Limb (tissue), 2 donors: ENCODE data around the gene ASPG.
A peak's percentile ranks its signal among the peaks of the same experiment; 100 is the strongest.

Source experiments
- DNase-seq, 2 donors: peaks; one replicate each; pipeline ENCODE4 v3.0.0-alpha.2; 2016; ENCODE audit errors: extremely low spot score in 2 of 2

The ASPG gene

DNA sequence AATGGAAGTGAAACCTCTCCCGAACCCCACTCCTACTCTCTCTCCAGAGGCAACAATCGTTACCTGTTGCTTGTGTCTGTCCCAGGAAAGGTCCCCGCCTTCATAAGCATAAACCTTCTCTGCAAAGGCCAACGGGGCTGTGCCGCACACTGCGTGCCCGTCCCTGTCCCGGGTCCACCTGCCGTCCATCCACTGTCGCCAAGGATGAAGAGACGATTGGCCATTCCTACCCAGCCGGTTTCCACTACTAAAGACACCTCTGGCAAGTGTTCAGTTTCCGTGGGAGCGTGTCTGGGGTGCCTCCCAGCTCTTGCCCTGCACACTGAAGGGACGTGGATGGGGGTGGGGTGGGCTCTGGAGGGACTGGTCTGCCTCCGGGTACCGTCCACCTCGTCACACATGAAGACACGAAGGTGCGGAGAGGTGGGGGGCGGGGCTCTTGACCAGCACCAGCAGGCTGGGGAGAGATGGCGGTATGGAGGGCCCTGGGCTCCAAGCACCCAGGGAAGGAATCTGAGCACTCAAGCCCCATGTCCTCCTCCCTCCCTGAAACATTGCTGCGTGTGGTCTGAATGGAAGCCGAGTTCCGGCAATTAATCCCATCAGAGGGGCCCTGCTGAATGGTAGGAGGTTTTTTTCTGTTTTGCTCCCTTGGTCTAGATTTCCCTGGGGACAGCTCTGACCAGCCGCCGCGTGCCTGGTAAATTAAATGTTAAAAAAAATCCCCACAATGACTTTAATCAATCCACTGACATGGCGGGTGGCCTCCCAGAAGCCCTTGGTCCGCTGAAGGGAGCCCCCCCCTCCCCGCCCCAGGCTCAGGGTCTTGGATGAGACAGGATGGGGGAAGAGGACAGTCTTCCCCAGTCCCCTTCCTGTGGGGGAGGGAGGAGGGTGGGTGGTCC lies 48.8 kb downstream of the ASPG start:
- DNase-seq, result peak in 1 of 2 donors; percentile 34

- peak in 1 of 2 donors; percentile 66 for DNase-seq
These were observed 49.8 kb downstream of the ASPG start for GRCh38 chr14:104135121-104135903.

- DNase-seq, result peak in 1 of 2 donors; percentile 59
These were observed 50.5 kb downstream of the ASPG start for GRCh38 chr14:104135904-104136471.

GRCh38 chr14:104136472-104137296 lies 51.2 kb downstream of the ASPG start:
- DNase-seq, result peak in 1 of 2 donors; percentile 58

DNA sequence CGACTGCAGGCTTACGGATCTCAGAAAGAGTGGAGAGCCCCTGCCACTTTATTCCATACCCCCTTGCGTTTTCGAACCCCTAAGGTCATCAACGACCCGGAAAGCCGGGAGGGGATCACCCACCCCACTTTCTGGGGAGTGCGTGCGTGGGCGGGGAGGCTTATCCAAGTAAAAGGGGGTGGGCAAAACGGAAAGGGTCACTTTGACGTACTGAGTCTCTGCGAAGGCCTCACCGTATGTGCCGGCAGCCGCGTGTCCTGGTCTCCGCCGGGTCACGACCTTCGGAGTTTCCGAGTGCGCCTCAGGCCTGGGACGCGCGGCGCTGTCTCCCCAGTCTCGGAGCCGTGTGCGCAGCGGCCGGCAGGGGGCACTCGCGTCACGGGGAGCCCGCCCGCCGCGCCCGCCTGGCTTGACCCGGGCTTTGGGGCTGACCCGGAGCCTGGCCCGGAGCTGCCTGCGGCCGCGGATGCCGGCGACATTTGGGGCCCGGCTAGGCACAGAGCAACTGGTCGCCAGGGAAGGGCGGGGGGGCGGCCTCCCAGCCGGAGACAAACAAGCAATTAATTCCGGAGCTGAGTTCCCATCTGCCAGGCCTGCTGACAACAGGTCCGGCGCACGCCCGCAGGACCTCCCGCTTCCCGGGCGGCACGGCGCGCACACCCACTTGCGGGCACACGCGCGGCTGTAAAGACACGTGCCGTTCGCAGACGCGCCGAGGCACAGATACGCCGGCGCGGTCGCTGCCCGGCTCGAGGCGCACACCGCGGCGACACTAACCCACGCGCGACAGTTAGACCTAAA lies 52.0 kb downstream of the ASPG start:
- peak; percentile 29 to 87 for DNase-seq

- peak; percentile 33 to 82 for DNase-seq
These were observed 52.7 kb downstream of the ASPG start, which contains the start of gene KIF26A for GRCh38 chr14:104138098-104138717. Gene KIF26A (plus strand): TSS chr14:104138587. CDS start chr14:104138723, 136 bp downstream.

DNA sequence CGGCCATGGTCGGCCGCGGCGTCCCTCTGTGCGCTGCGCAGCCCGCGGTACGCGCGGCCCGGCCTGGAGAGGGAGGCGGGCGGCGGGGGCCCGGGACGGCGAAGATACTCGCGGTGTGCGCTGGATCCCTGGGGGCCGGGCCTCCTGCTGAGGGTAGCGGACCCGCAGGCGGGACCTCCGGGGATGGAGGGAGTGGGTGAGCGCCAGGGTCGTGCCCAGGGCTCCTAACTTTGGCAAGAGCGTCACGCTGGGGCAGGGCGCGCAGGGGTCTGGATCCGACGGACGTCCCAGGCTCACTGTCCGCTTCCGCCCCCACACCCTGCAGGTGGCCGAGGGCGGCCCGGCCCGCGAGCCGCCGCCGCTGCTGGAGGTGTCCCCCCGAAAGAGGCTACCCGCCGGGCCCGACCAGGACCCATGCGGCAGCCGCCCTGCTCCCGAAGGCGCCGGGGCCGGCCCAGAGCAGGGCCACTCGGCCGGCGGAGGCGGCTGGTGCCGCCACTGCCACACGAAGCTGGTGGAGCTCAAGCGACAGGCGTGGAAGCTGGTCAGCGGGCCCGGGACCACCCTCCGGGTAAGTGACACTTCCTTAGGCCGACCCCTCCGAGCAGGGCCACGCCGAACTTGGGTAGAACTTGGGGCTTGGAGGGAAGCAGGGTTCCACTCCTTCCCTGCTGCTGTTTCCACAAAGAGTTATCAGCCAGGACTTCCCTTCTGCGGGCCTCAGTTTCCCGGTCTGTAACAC lies 53.4 kb downstream of the ASPG start:
- peak in 1 of 2 donors; percentile 58 for DNase-seq

DNA sequence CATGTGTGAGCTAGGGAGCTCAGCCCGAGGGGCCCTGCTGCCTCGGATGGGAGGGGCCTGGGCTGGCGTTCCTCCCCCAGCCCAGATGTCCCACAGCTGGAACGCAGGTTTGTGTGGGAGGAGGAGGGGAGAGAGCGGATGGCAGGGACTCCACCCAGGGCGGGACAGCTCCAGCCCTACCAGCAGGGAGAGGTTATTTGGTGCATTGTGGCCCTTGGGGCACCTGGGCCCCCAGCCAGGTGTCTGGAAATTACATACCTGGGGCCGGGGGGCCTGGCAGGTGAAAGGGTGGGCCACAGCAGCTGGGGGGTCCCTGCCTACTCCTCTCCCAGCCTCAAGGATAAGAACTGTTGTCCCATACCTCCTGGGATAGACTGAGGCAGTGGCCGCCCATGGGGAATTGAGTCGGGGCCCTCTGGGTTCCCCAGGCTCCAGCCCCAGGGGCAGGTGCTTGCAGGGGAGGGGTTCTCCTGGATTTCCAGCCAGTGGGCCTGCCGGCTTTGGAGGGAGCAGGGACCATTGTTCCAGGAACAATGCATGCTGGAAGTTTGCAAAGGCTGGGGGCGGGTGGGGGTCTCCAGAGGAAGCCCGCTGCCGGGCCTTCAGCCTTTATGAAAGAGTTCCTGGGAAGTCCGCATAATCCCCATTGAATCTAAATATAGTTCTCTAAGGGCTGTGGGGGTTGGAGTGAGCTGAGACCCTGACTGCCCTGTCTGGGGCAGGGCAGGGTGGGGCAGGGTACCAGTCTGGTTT lies 54.1 kb downstream of the ASPG start:
- peak in 1 of 2 donors; percentile 55 for DNase-seq

DNA sequence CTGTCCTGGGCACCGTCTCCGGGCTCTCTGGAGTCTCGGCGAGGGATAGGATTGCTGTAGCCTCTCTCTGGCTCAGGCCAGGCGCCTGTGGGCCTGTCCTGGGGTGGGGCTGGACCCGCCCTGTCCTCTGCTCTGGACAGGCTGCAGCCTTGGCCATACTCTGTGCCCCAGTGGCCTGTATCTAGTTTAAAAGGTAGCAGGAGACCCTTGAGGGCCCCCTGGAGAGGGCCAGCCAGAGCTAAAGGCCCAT lies 54.6 kb downstream of the ASPG start:
- DNase-seq, result peak in 1 of 2 donors; percentile 35

GRCh38 chr14:104140463-104141331 lies 55.2 kb downstream of the ASPG start:
- peak in 1 of 2 donors; percentile 21 for DNase-seq

- no peak for DNase-seq
These were observed 56.2 kb downstream of the ASPG start for GRCh38 chr14:104141621-104142091.

GRCh38 chr14:104142136-104142945 lies 56.8 kb downstream of the ASPG start:
- DNase-seq, result peak in 1 of 2 donors; percentile 27

- no peak for DNase-seq
These were observed 57.5 kb downstream of the ASPG start for GRCh38 chr14:104142946-104143470.

DNA sequence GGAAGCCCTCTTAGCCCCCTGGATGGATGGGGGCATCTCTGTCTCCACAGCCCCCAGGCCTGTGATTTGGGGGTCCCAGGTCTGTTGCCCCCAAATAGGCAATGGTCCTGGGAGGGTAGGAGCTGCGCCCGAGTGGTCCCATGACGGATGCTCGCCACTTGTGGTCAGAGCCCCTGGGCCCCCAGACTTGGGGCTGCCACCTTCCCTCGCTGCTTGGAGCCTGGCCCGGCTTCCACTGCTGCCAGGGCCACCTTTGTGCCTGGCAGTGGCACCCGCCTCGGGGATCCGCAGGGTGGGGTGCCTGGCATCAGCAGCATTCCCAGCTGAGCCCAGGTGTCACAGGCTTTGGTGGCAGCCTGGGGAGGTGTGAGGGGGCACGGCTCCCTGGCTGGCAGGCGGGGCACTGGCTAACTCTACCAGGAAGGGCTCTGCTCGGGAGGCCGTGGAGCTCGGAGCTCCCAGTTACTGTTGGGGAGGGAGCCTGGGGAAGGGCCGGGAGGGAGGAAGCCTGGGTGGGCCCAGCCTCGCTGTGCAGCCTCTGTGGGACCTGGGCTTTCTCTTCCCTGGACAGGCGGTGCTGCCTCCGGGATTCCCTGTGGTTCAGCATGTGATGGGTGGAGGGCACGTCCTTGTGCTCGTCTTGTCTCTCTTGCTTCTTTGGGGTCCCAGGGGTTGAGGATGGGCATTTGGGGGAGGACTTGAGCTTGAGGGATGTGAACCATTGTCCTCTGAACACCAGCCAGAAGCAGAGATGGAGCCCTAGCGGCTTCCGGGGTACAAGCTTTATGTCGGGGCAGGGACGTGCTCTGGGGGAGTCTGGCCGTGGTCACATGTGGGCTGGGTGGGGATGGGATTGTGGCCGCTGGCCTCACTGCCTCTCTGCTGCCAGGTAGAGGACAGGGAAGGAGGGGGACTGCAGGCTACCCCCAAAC lies 58.3 kb downstream of the ASPG start:
- DNase-seq, result peak in 1 of 2 donors; percentile 29

DNA sequence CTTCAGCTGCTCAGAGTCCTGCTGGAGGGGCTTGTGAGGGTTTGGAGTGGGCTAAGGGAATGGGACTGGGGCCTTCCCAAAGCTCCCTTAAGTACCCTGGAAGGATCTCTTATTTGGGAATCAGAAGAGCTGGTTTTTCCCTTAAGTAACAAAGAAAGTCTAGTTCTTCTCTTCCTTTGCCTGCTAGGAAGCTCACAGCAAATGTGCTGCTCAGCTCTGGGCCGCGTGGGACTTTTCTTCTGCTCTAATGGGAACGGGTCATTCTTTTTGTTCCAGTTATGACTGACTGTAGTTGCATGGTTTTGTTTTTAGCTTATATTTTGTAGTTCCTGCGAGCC lies 58.9 kb downstream of the ASPG start:
- DNase-seq, result no peak
